ENCODE data around the gene KDM6A. TPM values are rescaled to one million over a fixed set of nuclear protein-coding genes. Genes with fewer than 3 reads are reported as not detected.
"Not testable (repeated sequence)": the region's sequence is repeated elsewhere in the genome, so short reads cannot be mapped to it uniquely, and the experiment has no call there.

The KDM6A gene
- total RNA-seq, 4 donors from 2014 or later, result 35.0 to 69.5 (median 48.1) TPM

DNA sequence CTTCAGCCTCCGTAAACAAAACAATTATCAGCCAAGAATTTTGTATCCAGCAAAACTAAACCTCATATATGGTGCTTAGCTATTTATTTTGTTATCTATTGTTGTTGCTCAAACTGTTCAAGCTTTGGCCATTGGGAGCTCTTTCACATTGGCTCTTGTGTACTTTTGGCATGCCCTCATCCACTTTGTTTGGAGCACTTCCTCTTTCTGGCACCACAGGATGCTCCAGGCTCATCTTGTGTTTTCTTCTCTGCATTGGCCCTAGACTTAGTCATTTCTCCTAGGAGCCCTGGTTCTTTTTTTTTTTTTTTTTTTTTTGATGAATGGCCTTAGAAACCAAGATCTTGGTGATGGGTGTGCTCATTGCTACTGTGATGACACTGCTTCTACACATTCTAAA, 253.2 kb downstream of the KDM6A start:
- TF ChIP-seq, protein P1, sequence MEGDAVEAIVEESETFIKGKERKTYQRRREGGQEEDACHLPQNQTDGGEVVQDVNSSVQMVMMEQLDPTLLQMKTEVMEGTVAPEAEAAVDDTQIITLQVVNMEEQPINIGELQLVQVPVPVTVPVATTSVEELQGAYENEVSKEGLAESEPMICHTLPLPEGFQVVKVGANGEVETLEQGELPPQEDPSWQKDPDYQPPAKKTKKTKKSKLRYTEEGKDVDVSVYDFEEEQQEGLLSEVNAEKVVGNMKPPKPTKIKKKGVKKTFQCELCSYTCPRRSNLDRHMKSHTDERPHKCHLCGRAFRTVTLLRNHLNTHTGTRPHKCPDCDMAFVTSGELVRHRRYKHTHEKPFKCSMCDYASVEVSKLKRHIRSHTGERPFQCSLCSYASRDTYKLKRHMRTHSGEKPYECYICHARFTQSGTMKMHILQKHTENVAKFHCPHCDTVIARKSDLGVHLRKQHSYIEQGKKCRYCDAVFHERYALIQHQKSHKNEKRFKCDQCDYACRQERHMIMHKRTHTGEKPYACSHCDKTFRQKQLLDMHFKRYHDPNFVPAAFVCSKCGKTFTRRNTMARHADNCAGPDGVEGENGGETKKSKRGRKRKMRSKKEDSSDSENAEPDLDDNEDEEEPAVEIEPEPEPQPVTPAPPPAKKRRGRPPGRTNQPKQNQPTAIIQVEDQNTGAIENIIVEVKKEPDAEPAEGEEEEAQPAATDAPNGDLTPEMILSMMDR (IDR thresholded peaks at IDR 0.05), result no peak
- no peak for TF ChIP-seq POLR2A (IDR thresholded peaks at IDR 0.05)
- Histone ChIP-seq H3K4me3 (replicated peaks in 1 of 3) (no peak overlapping the region), H3K27me3 (no peaks in the 10 kb centered on the region), H3K4me1 (no peaks in the 10 kb centered on the region), H3K27ac (no peak overlapping the region), H3K9me3 (no peaks in the 10 kb centered on the region), H3K36me3 (no peaks in the 10 kb centered on the region)
- WGBS, 2 donors, result 100% methylated on average over 1 of the region's 1 CpG
- intact Hi-C loops (cut with DNase I), result no loop called here
- DNase-seq, result no peak

DNA sequence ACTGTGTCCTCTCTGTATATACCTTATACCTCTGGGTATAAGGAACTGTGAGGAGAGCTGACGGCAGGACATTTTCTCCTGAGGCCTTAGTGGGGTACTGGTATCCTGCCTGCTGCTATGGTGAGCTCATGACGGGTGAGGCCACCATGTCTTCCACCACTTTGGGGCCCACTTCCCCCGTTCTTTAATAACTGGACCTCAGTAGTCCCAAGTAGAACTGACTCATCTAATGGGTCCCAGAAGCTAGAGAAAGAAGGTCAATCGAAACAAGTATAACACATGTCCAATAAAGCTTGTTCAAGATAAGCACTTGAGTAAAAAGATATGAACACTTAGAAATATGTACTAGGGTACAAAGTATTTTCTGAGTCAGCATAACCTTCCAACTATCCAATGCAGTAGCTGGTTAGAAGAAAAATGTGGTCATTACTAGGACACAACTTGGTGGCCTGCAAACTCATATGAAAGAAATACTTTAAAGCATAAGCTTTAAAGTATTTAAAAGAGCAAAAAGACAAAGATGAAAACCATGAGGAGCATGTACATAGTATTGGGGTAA, 256.0 kb downstream of the KDM6A start:
- no peaks in the 10 kb centered on the region for H3K27me3 ChIP-seq

DNA sequence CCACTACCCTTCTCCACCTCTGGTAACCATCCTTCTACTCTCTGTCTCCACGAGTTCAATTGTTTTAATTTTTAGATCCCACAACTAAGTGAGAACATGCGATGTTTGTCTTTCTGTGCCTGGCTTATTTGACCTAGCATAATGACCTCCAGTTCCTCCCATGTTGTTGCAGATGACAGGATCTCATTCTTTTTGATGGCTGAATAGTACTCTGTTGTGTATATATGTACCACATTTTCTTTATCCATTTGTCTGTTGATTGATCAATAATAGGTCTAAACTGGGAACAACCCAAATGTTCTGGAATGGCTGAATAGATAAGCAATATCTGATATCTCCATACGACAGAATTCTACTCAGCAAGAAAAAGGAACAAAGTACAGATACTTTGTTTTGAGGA, 260.5 kb downstream of the KDM6A start:
- Histone ChIP-seq H3K27me3 (no peaks in the 10 kb centered on the region), H3K4me1 (no peaks in the 10 kb centered on the region), H3K27ac (no peak overlapping the region), H3K4me3 (replicated peaks in 1 of 3) (no peak overlapping the region), H3K36me3 (no peaks in the 10 kb centered on the region), H3K9me3 (no peaks in the 10 kb centered on the region)
- no peak for TF ChIP-seq POLR2A (IDR thresholded peaks at IDR 0.05)
- TF ChIP-seq, protein P1 (IDR thresholded peaks at IDR 0.05), result no peak
- WGBS, 2 donors, result 92 to 95% methylated on average over 3 of the region's 3 CpGs
- intact Hi-C loops (cut with DNase I), result no loop called here
- DNase-seq, result no peak

More for the DNA sequence above, 256.0 kb downstream of the KDM6A start:
- TF ChIP-seq, protein P1 (IDR thresholded peaks at IDR 0.05), result no peak
- TF ChIP-seq POLR2A (IDR thresholded peaks at IDR 0.05), result no peak
- no peak overlapping the region for H3K27ac ChIP-seq
- H3K36me3 ChIP-seq, result no peaks in the 10 kb centered on the region
- H3K4me1 ChIP-seq, result no peaks in the 10 kb centered on the region
- intact Hi-C loops (cut with DNase I), result no loop called here
- H3K4me3 ChIP-seq (replicated peaks in 1 of 3), result no peak overlapping the region
- no peaks in the 10 kb centered on the region for H3K9me3 ChIP-seq
- DNase-seq, result no peak
- WGBS, 2 donors, result 88 to 94% methylated on average over 4 of the region's 4 CpGs

DNA sequence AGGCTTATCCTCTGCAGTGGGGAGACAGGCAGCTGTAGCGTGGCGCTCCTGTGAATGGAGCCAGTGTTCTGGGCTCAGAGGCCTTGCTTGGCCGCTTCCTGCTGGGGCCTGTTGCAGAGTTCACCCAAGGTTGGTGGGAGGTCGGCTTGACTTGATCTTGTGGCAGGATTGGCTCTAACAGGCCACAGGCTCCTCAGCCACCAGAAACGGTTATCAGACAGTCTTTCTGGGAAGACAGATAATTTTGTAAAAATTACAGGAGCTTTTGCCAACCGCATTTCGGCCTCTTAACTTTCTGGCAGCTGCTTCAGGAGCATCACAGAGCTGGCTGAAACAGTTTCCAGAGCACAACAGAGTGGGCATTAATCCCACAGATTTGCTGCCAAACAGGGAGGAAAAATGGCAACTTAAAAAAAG, 261.3 kb downstream of the KDM6A start:
- Histone ChIP-seq H3K27me3 (no peaks in the 10 kb centered on the region), H3K36me3 (no peaks in the 10 kb centered on the region), H3K4me3 (replicated peaks in 1 of 3) (no peak overlapping the region), H3K4me1 (no peaks in the 10 kb centered on the region), H3K27ac (no peak overlapping the region), H3K9me3 (no peaks in the 10 kb centered on the region)
- no peak for DNase-seq
- intact Hi-C loops (cut with DNase I), result no loop called here
- TF ChIP-seq POLR2A (IDR thresholded peaks at IDR 0.05), result no peak
- TF ChIP-seq, protein P1 (IDR thresholded peaks at IDR 0.05), result no peak
- WGBS, 2 donors, result 52 to 65% methylated on average over 6 to 7 of the region's 7 CpGs

DNA sequence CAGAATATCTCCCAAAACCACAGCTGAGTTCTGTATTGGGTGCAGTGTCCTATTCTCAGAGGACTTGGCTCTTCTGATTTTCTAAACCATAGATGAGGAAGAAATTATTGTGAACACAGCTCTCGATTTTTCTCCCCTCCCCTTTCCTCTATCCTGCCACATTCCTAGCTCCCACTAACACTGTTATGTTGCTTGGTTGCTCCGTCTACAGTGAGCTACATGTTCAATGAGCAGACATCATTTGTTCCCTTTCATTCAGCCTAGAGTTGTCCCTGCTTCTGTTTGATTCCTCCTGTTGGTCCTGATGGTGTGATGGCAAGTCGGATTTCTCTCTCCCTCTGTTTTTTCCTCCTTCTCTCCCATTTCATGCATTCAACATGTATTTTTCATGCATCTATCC, 261.8 kb downstream of the KDM6A start:
- WGBS, 2 donors, result 73 to 76% methylated on average over 3 of the region's 3 CpGs

DNA sequence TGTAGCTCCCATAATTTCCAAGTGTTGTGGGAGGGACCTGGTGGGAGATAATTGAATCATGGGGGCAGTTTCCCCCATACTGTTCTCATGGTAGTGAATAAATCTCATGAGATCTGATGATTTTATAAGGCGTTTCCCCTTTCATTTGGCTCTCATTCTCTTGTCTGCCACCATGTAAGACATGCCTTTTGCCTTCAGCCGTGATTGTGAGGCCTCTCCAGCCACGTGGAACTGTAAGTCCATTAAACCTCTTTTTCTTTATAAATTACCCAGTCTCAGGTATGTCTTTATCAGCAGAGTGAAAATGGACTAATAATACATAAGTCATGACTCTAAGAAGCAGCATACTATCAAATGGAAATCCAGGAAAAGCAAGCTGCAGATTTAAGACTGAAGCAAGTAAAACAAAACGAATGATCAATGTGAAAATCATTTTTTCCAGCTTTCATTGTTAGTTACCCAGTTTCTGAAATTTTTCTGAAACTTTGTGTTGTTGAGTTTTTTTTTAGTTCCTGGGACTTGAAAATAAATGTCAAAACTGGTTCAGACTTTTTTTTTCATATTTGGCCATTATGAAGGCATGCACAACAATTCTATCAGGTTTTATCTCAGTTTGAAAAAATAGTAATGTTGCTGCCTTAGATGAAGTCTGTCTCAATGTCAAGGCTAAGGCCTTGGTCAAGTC, 262.5 kb downstream of the KDM6A start:
- H3K27me3 ChIP-seq; H3K27ac ChIP-seq; H3K9me3 ChIP-seq; H3K4me1 ChIP-seq; DNase-seq; H3K36me3 ChIP-seq; H3K4me3 ChIP-seq (replicated peaks in 1 of 3); intact Hi-C loops (cut with DNase I): not testable (repeated sequence)
- 87 to 98% methylated on average over 4 of the region's 4 CpGs for WGBS, 2 donors

More for the DNA sequence above, 261.8 kb downstream of the KDM6A start:
- no peak overlapping the region for H3K4me3 ChIP-seq (replicated peaks in 1 of 3)
- H3K27me3 ChIP-seq, result no peaks in the 10 kb centered on the region
- TF ChIP-seq, protein P1 (IDR thresholded peaks at IDR 0.05), result no peak
- TF ChIP-seq POLR2A (IDR thresholded peaks at IDR 0.05), result no peak
- no peaks in the 10 kb centered on the region for H3K9me3 ChIP-seq
- intact Hi-C loops (cut with DNase I), result no loop called here
- no peak overlapping the region for H3K27ac ChIP-seq
- H3K36me3 ChIP-seq, result no peaks in the 10 kb centered on the region
- H3K4me1 ChIP-seq, result no peaks in the 10 kb centered on the region
- no peak for DNase-seq

Data from thyroid gland (tissue), 4 donors.